GM06990 (cell line): ENCODE results near the gene RPL12.

Experiments used
- DNase-seq: peaks from one replicate; pipeline ENCODE4 v3.0.0-alpha.2; 2011; ENCODE audit not compliant: insufficient read length; ENCODE audit errors: extremely low read depth
- H3K27me3 ChIP-seq: replicated peaks from 2 replicates; pipeline ENCODE4 v1.6.0; 2011; ENCODE audit warnings: low read length; ENCODE audit not compliant: control insufficient read depth, insufficient read depth
- H3K36me3 ChIP-seq: 2 replicates; pipeline ENCODE4 v1.5.1; 2011; ENCODE audit warnings: low read length; ENCODE audit not compliant: control insufficient read depth, insufficient read depth
- H3K4me3 ChIP-seq: replicated peaks from 2 replicates; pipeline ENCODE4 v1.5.1; 2011; ENCODE audit warnings: low read depth, mild to moderate bottlenecking, control low read depth, low read length
- TF ChIP-seq, protein P1 (sequence below): IDR thresholded peaks from 2 replicates; pipeline ENCODE4 v1.5.1; 2011; ENCODE audit warnings: low read length, control low read depth, mild to moderate bottlenecking, inconsistent platforms; ENCODE audit not compliant: insufficient read depth, poor library complexity, severe bottlenecking

Gene RPL12

DNA sequence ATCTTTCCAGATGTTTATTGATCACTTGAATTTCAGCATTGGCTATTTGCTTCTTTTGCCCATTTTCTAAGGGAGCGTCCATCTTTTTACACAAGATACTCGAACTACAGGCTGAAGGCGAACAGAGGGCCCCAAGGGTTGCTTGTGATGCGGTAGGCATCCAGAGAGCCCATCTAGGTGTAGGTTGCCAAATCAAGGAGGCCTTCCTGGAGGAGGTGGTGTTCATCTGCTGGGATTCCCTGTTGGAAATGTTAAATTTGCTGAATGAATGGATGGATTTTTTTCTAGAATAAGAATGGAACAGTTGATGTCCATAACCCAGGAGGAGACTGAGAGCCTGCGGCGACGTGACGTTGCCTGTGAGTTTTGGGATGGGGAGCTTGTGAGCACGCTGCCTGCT is 31.5 kb upstream of the RPL12 start:
- H3K27me3 ChIP-seq, result no peaks in the 10 kb centered on the region
- H3K36me3 ChIP-seq, result peaks cover 15% of the 10 kb centered on the region
- DNase-seq, result no peak
- H3K4me3 ChIP-seq, result no peak overlapping the region
- TF ChIP-seq, protein P1, sequence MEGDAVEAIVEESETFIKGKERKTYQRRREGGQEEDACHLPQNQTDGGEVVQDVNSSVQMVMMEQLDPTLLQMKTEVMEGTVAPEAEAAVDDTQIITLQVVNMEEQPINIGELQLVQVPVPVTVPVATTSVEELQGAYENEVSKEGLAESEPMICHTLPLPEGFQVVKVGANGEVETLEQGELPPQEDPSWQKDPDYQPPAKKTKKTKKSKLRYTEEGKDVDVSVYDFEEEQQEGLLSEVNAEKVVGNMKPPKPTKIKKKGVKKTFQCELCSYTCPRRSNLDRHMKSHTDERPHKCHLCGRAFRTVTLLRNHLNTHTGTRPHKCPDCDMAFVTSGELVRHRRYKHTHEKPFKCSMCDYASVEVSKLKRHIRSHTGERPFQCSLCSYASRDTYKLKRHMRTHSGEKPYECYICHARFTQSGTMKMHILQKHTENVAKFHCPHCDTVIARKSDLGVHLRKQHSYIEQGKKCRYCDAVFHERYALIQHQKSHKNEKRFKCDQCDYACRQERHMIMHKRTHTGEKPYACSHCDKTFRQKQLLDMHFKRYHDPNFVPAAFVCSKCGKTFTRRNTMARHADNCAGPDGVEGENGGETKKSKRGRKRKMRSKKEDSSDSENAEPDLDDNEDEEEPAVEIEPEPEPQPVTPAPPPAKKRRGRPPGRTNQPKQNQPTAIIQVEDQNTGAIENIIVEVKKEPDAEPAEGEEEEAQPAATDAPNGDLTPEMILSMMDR, result no peak

- no peak for DNase-seq
- Histone ChIP-seq H3K27me3 (no peaks in the 10 kb centered on the region), H3K4me3 (no peak overlapping the region), H3K36me3 (peaks cover 10% of the 10 kb centered on the region)
- TF ChIP-seq, protein P1, result no peak
Observed at GRCh38 chr9:127479507-127480081, 28.4 kb upstream of the RPL12 start.

DNA sequence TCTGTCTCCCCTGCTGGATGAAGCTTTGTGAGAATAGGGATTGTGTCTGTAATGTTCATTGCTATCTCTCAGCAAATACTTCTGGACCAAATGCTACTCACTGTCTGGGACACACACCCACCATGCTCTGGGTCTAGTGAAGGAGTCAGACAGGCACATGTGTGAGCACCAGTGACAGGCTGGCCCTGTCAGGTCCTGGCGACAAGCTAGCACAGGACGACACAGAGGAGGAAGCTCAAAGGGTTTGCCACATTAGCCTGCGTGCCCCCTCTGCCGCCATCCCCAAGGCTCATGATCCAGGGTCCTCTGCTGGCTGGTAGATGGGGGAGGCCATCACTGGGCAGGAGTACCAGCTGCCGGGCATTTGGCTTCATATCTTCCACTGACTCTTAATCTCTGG is 23.4 kb upstream of the RPL12 start:
- TF ChIP-seq, protein P1, result no peak
- Histone ChIP-seq H3K27me3 (no peaks in the 10 kb centered on the region), H3K36me3 (peaks cover 14% of the 10 kb centered on the region), H3K4me3 (no peak overlapping the region)
- DNase-seq, result no peak

DNA sequence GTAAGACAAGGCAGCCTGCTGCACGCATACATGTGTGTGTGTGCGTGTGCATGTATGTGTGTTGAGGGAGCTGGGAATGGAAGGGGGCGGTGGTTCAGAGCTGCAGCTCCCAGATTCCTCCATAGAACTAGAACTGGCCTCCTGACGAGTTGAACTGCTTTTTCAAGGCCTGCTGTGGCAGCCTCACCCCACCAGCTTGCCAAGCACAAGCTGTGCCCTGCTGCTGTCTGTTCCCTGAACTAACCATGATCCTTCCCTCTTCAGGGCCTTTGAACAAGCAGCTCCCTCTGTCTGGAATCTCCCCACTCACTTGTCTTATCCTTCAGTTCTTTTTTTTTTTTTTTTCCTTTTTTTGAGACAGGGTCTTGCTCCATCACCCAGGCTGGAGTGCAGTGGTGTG is 22.7 kb upstream of the RPL12 start:
- peaks cover 10% of the 10 kb centered on the region for H3K36me3 ChIP-seq
- no peak overlapping the region for H3K4me3 ChIP-seq
- DNase-seq, result no peak
- no peaks in the 10 kb centered on the region for H3K27me3 ChIP-seq
- TF ChIP-seq, protein P1, result no peak

DNA sequence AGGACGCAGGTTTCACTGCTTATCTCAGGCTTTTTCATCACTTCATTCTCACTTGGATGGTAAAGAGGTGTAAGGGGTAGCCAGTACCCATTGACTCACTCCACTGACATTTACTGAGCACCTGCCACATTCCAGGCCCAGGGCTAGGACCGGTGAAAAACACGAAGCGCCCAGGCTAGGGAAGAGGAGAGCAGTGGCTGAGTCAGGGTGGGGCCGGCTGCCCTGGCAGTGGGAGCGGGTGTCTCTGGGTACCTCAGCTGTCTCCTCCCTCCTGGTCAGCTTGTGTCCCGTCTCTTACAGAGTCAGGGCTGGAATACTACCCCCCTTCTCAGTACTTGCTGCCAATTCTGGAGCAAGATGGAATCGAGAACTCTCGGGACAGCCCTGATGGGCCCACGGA is 22.3 kb upstream of the RPL12 start:
- Histone ChIP-seq H3K4me3 (no peak overlapping the region), H3K27me3 (no peaks in the 10 kb centered on the region), H3K36me3 (peaks cover 10% of the 10 kb centered on the region)
- DNase-seq, result no peak
- TF ChIP-seq, protein P1, result no peak

DNA sequence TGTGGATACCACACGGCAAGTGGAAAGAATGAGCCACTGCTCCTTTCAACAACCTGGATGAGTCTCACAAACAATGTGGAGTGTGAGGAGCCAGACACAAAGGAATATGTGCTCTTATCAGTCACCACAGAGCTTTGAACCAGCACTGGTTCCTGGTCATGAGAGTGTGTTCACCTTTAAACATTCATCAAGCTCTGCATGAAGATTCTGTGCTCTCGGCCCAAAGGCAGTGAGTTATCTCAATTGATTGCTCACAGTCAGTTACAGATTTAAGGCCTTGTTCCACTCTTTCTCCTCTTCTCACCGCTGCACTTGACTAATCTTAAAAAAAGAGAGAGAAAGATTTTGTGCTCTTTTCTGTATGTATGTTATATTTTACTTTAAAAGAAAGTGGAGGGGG is 19.5 kb upstream of the RPL12 start:
- Histone ChIP-seq H3K4me3 (no peak overlapping the region), H3K36me3 (peaks cover 17% of the 10 kb centered on the region), H3K27me3 (no peaks in the 10 kb centered on the region)
- DNase-seq, result no peak
- TF ChIP-seq, protein P1, result no peak
